Neural progenitor cell (in vitro differentiated cells): Measurements from ENCODE around the gene JAZF1.

ENCODE experiments used
- CTCF ChIP-seq: fragments of 200-600 bp; sonication (generic); IDR thresholded peaks from 2 replicates; pipeline ENCODE4 v1.5.1; 2017; ENCODE audit warnings: antibody characterized with exemption, mild to moderate bottlenecking
- EZH2 ChIP-seq: fragments of 200-600 bp; sonication (generic); IDR thresholded peaks from 2 replicates; pipeline ENCODE4 v1.6.1; 2017; ENCODE audit warnings: antibody characterized with exemption, mild to moderate bottlenecking, moderate library complexity
- EZH2phosphoT487 ChIP-seq: fragments of 200-600 bp; sonication (generic); IDR thresholded peaks from 2 replicates; pipeline ENCODE4 v1.6.1; 2017; ENCODE audit warnings: antibody characterized with exemption

- TF ChIP-seq CTCF (no peak), EZH2phosphoT487 (no peak), EZH2 (no peak)
Measured at GRCh38 chr7:28124413-28124812, 56.2 kb downstream of the JAZF1 start.
